Measurements from ENCODE around the gene ADGRB3.
"Not testable (repeated sequence)": the region's sequence is repeated elsewhere in the genome, so short reads cannot be mapped to it uniquely, and the experiment has no call there.

- TF ChIP-seq EZH2 (IDR thresholded peaks at IDR 0.05; ENCODE audit: insufficient read depth, poor library complexity, severe bottlenecking); EZH2phosphoT487 (IDR thresholded peaks at IDR 0.05; ENCODE audit: insufficient read depth, low read depth): not testable (repeated sequence)
Observed at GRCh38 chr6:68790128-68790527, 155.0 kb downstream of the ADGRB3 start.
